ENCODE measurements around the gene PIGBOS1.

Gene PIGBOS1

GRCh38 chr15:55268176-55268695 lies 50.7 kb downstream of the PIGBOS1 start:
- Histone ChIP-seq H3K23ac (ENCODE audit: low read depth, low read length, poor library complexity) (no peak overlapping the region), H3K4me2 (ENCODE audit: insufficient read depth, low read length, poor library complexity, severe bottlenecking) (no peak overlapping the region), H3K27me3 (ENCODE audit: control insufficient read depth in 3 of 3, insufficient read depth in 3 of 3, low read depth in 1 of 3, low read length in 3 of 3) (no peaks in the 10 kb centered on the region), H4K8ac (ENCODE audit: low read depth, low read length) (no peak overlapping the region), H3K79me1 (ENCODE audit: low read depth, low read length) (no peaks in the 10 kb centered on the region), H2BK5ac (ENCODE audit: low read length) (no peak overlapping the region), H3K36me3 (replicated peaks in 1 of 2; ENCODE audit: control insufficient read depth in 2 of 2, insufficient read depth in 2 of 2, low read length in 2 of 2) (no peaks in the 10 kb centered on the region), H3K18ac (ENCODE audit: low read length) (no peak overlapping the region), H2AK5ac (ENCODE audit: low read depth, low read length) (no peak overlapping the region), H4K91ac (ENCODE audit: low read depth, low read length, poor library complexity) (no peak overlapping the region), H3K9me3 (replicated peaks in 1 of 2; ENCODE audit: control insufficient read depth in 2 of 2, insufficient read depth in 1 of 2, low read depth in 1 of 2, low read length in 2 of 2) (no peaks in the 10 kb centered on the region), H3K4me1 (ENCODE audit: control insufficient read depth in 2 of 2, insufficient read depth in 1 of 2, low read depth in 1 of 2, low read length in 2 of 2) (peaks cover 2% of the 10 kb centered on the region in 2 donors), H2BK15ac (ENCODE audit: low read length) (no peak overlapping the region), H3K14ac (ENCODE audit: low read length) (no peak overlapping the region), H2BK12ac (ENCODE audit: low read length) (no peak overlapping the region), H3K9ac (ENCODE audit: low read depth, low read length, poor library complexity) (no peak overlapping the region), H3K4ac (ENCODE audit: low read length) (no peak overlapping the region), H3K4me3 (ENCODE audit: low read length in 2 of 2) (no peak overlapping the region), H3K27ac (replicated peaks; ENCODE audit: low read length) (no peak overlapping the region), H2BK120ac (ENCODE audit: low read depth, low read length) (no peak overlapping the region), H2AFZ (ENCODE audit: low read length) (no peak overlapping the region)
- WGBS, 2 donors (ENCODE audit: extremely low coverage in 2 of 2, insufficient read length in 2 of 2, insufficient replicate concordance in 1 of 2), result no CpG with 5 or more reads among the region's 2 CpGs
- no peak for DNase-seq (ENCODE audit: low spot score)

- no peak overlapping the region for H3K4me2 ChIP-seq (ENCODE audit: insufficient read depth, low read length, poor library complexity, severe bottlenecking)
- no peak overlapping the region for H2BK5ac ChIP-seq (ENCODE audit: low read length)
- no peak overlapping the region for H3K4ac ChIP-seq (ENCODE audit: low read length)
- no peaks in the 10 kb centered on the region for H3K79me1 ChIP-seq (ENCODE audit: low read depth, low read length)
- no peak overlapping the region for H3K18ac ChIP-seq (ENCODE audit: low read length)
- no peak overlapping the region for H2BK12ac ChIP-seq (ENCODE audit: low read length)
- WGBS, 2 donors (ENCODE audit: extremely low coverage in 2 of 2, insufficient read length in 2 of 2, insufficient replicate concordance in 1 of 2), result no CpG with 5 or more reads among the region's 10 CpGs
- H2BK15ac ChIP-seq (ENCODE audit: low read length), result no peak overlapping the region
- no peak overlapping the region for H3K23ac ChIP-seq (ENCODE audit: low read depth, low read length, poor library complexity)
- H3K9me3 ChIP-seq (replicated peaks in 1 of 2; ENCODE audit: control insufficient read depth in 2 of 2, insufficient read depth in 1 of 2, low read depth in 1 of 2, low read length in 2 of 2), result no peaks in the 10 kb centered on the region
- no peak overlapping the region for H4K8ac ChIP-seq (ENCODE audit: low read depth, low read length)
- peaks cover 2% of the 10 kb centered on the region in 2 donors for H3K4me1 ChIP-seq (ENCODE audit: control insufficient read depth in 2 of 2, insufficient read depth in 1 of 2, low read depth in 1 of 2, low read length in 2 of 2)
- no peak overlapping the region for H2BK120ac ChIP-seq (ENCODE audit: low read depth, low read length)
- H3K14ac ChIP-seq (ENCODE audit: low read length), result no peak overlapping the region
- H3K36me3 ChIP-seq (replicated peaks in 1 of 2; ENCODE audit: control insufficient read depth in 2 of 2, insufficient read depth in 2 of 2, low read length in 2 of 2), result no peaks in the 10 kb centered on the region
- no peaks in the 10 kb centered on the region for H3K27me3 ChIP-seq (ENCODE audit: control insufficient read depth in 3 of 3, insufficient read depth in 3 of 3, low read depth in 1 of 3, low read length in 3 of 3)
- no peak overlapping the region for H2AK5ac ChIP-seq (ENCODE audit: low read depth, low read length)
- DNase-seq (ENCODE audit: low spot score), result no peak
- no peak overlapping the region for H3K27ac ChIP-seq (replicated peaks; ENCODE audit: low read length)
- no peak overlapping the region for H3K4me3 ChIP-seq (ENCODE audit: low read length in 2 of 2)
- H3K9ac ChIP-seq (ENCODE audit: low read depth, low read length, poor library complexity), result no peak overlapping the region
- peak overlapping the region; percentile 34 for H2AFZ ChIP-seq (ENCODE audit: low read length)
- no peak overlapping the region for H4K91ac ChIP-seq (ENCODE audit: low read depth, low read length, poor library complexity)
These were observed 51.3 kb downstream of the PIGBOS1 start for GRCh38 chr15:55267401-55268175.

Data from neuronal stem cell (in vitro differentiated cells).